NCI-H1105 treated with DMSO at 0.1 percent for 48 hours (cell line): ENCODE data around the gene ADCY1.
"Not testable (repeated sequence)": the region's sequence is repeated elsewhere in the genome, so short reads cannot be mapped to it uniquely, and the experiment has no call there.

Source experiments
- DNase-seq: peaks from one replicate; lab custom pipeline; 2025; lab: John Stamatoyannopoulos, UW

ADCY1 gene

DNA sequence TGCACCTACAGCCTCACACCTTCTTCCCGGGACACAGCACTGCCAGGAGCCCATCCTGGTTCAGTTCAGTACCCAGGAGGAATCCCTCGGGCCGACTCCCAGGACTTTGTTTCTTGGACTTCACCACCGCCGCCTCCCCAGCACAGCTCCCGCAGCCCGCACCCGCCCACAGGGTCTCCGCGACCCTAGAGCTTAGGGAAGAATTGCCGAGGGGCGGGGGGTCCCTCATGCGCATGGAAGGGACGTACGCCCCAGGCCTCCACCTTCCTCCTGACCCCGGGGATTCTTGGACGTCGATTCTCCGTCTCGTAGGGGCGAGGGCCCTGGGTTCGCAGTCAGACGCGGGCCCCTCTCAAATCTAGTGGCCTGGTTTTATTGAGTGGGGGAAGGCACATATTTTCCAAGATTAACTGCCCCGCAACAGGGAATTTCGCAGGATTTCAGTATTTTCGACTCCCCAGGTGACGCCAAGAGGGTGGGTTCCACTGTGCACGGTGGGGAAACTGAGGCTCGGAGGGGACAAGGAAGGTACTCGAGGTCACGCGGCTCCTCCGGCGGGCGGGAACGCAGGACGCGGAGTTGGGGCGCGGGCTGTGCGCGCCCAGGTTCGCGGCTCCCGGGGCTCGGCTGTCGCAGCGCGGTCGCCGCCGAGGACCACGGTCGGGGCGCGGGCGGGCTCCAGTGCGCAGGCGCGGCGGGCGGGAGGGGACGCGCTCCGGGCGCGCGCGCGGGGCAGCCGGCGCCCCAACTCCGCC is at the start of gene ADCY1:
Gene ADCY1 (plus strand): TSS at position 708 of the 755 bp plus-strand sequence. CDS start 176 bp downstream, outside the sequence.
- peak; percentile 14 for DNase-seq

DNA sequence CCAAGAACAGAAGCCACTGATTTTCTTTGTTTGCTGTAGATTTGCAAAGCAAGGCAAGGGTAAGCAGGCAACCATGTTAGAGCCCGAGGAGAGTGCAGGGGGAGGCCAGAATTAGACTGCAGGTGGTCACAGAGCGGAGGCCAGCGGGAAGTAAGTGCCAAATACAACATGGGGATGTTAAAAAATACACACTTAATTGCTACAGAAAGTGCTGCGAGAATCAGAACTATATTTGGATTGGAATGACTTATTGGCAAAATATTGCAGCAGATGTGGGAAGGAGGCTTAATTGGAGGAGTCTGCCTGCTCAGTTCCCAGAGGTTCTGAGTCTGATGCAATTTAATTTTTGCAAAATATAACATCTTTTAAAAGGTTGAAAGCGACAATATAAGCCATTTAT is 49.7 kb upstream of the ADCY1 start:
- no peak for DNase-seq

DNA sequence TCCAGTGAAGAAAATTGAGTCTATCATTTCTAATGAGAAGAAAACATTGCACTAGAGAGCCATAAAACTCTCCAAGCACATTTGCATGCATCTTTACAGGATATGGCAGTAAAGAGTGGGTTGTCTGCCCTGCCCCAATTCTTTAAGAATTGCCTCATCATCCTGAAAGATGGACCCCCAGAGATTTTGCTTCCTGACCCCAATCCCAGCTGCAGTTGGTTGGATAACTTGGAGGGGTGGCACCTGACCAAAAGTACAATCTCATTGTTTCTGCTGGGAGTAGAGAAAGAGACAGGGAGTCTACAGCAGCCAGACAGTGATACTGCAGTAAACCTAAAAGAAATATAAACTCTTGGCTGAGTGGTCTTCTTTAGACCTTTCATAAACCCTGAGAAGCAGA is 49.1 kb upstream of the ADCY1 start:
- no peak for DNase-seq

DNA sequence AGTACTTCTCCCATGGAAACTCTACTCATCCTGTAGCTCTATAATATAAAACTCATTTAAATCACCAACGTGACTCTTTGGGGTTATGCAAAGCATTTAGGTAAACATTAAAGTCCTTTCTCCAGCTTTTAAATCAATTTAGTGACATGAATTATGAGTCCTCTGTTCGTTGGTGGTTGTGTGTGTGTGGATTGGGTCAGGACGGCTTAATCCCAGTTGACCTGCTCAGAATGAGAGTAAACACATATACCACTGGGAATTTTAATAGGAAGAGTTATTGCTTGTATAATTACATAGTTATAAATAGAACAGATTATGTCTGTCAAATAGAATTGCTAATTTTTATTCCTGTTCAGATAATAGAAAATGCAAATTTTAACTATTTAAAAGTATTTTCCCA is 30.7 kb upstream of the ADCY1 start:
- DNase-seq: no peak

DNA sequence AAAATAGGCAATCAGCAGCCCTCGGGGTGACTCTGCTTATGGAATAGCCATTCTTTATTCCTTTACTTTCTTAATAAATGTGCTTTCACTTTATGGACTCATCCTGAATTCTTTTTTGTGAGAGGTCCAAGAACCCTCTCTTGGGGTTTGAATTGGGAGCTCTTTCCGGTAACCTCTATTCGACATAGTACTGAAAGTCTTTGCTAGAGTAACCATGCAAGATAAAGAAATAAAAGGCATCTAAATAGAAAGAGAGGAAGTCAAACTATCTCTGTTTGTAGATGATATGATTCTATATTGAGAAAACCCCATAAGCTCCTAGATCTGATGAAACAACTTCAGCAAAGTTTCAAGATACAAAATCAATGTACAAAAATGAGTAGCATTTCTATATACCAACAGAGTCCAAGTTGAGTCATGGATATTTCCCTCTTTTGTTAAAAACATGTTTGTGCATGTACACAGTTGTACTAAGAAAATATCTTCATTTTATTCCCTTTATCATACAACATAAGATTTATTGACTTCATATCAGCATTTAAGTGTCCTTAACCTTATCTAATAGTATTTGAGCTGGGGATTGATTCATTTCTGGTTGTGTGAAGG is 29.0 kb upstream of the ADCY1 start:
- not testable (repeated sequence) for DNase-seq

DNA sequence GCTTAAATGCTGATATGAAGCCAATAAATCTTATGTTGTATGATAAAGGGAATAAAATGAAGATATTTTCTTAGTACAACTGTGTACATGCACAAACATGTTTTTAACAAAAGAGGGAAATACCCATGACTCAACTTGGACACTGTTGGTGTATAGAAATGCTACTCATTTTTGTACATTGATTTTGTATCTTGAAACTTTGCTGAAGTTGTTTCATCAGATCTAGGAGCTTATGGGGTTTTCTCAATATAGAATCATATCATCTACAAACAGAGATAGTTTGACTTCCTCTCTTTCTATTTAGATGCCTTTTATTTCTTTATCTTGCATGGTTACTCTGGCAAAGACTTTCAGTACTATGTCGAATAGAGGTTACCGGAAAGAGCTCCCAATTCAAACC is 25.3 kb upstream of the ADCY1 start:
- not testable (repeated sequence) for DNase-seq

DNA sequence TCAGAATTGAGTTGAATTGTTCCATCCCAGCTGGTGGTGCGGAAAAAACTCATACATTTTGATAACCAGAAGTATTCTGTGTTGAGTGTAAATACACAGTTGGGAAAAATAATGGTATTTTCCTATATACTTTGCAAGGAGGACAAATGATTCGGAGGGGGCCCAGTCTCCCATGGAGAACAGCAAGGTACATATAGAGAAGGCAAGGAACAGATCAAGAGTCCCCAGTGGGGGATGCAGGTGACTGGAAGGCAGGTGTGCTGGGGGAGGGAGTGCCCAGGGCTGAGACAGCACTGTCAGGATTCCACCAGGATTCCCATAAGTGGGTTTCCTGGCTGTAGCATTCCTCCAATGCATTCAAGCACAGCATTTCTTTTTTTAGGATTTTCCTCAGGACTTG is 10.8 kb upstream of the ADCY1 start:
- no peak for DNase-seq

DNA sequence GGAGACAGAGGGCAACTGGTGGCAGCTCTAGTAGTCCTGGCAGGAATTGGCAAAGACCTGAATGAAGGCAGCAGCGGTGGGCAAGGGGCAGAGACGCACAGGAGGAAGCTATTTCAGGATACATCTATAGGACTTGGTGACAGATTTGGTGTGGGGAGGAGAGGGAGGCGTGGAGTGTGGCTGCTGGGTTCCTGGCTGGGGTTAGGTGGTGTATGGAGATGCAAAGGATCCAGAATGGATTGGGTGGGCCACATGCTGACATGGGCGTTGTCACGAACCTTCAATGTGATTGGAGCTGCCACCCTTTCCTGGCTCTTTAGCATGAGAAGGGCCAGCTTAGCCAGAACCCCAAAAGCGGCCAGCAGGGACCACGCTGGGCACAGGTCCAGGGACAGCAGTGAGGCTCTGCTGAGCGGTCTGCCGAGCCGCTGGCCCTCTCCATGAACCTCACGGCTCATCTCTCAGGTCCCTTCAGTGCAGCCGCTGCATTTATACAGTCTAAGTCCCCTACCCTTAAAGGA is 10.2 kb upstream of the ADCY1 start:
- no peak for DNase-seq

DNA sequence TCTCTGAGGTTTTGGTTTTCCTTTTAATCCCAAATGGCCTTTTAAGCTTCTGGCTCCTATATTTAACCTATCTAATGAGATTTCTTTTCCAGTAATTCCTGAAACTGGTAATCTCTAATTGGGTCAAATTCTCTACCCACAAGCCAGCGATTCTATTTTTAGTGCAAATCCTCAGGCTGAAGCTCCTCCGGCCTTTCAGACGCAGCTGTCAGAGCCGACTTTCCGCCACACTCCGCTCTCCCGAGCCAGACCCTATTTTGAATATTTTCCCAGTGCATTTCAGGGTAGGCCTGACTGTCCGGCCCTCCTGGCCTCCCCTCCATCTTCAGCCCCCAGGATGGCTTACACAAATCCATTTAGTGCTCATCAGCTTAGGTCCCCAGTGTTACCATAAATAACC is 9.7 kb upstream of the ADCY1 start:
- no peak for DNase-seq

DNA sequence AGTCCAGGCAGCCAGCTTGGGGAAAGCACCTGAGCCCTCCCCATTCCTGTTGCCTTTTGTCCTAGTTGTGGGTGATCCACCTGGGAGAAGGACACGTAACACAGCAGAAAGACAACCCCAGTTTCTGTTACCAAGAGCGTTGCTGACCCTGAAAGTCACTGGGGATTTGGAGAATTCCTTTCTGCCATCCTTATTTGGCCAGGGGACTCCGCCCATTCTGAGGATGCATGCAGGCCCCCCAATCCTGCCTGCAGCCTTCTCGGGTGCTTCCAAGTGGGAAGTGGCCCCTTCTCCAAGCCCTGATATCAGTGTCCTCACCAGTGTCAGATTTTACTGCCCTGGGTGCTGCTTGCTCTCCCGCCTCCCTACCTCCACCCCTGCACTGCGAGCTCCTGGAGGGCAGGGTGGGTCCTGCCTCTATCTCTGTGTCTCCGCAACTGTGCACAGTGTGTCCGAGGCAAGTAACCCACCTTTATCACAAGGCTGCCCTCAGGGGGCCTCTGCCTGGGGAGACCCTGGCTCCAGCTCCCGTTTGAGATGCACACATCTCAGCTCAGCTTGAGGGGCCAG is 9.2 kb upstream of the ADCY1 start:
- no peak for DNase-seq

DNA sequence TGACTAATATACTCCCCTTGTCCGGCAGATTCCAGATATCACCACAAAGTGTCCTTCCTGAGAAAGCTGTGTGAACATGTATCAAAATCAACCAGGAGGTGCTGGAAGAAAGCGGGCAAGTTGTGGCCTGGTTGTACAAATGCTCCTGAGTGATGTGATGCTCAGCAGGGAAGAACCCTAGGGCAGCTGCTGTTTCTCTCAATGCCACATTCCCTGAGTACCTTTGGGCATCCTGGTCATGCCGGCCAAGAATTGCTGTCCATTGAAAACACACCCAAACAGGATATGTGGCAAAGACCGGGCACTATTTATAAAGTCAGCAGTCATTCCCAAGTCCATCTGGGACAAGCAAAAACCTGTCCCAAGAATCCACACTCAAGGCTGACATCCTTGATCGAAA is 7.8 kb upstream of the ADCY1 start:
- DNase-seq: no peak

DNA sequence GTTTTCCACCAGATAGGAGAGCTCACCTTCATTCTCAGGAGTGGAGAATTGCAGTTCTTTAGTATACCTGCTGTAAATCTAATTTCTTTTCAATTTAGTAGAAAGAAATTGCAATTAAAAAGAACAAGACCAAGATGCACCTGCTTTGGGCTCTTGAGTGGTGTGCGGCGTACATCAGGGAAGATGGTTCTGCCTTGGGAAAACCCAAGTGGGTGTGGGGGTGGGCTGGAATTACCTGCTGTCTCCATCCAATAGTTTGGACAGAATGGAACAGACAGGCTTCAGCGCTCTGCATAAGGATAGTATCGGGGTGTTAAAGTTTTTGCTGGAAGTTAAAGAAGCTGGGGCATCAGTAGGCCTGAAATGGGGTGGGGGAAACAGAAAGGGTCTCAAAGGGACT is 7.2 kb upstream of the ADCY1 start:
- no peak for DNase-seq

DNA sequence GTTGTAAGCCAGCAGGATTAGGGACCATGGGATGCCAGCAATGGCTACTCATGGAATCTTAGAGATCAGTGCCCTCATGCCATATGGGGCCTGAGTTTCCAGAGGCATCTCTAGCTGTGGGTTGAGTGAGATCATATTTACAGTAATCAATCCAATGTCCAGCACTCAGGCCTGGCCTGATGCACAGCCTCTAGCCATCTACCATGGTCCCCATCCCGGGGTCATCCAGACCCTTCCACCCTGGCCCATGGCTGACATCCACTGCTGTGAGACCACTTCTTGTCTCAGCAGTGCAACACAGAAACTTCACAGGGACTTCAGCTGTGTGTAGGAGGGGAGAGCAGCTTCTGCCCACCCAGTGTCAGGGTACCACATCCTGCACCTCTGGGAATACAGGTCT is 6.5 kb upstream of the ADCY1 start:
- DNase-seq: no peak

DNA sequence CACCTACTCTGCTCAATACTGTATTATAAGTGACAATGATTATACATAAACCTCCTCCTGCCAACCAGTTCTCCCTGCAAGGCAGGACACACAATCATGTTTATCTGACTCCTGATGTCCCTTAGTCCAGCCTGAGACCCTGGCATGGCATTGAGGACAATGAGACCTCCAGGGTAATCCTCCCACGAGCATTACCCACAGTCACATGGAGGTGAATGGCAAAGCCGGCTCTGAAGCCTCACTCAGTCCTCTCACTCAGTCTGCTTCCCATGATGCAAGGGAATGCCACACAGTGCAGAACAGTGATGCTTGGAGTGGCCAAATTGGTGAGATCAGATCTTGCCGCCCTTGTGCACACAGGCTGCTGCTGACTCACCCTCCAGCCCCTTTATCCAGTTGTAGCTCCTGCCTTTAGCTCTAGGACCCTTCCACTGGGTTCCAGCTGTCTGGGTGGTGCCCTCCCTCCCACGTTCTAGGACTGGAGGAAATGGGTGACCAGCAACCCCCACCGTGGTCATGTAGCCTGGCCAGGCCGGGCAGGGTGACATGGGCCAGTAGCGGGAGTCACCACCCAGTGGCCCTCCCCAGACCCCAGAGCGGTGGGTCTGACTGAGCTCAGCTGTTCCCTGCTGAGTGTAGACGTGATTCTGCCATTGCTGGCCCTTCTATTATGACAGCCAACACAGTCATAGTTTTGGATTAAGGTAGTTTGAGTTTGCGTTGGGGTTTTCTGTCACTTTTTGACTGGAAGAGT is 5.5 kb upstream of the ADCY1 start:
- no peak for DNase-seq

DNA sequence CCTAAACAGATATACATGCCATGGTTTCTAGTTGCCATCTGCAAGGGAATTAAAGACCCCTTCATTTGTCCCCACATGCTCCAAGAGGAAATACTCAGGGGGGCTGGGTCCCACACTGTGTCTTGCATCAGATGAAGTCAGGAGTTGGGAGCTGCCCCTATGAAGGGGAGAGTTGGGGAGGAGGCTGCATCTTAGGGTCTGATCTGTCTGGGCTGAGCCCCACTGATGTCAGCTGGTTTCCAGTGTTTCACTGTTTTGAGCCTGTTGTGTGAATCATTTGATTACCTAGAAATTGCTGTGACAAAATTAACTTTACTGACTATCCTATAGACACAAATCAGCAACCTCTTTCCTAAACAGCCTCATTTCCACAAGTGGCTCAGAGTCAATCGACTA is 4.9 kb upstream of the ADCY1 start:
- no peak for DNase-seq

DNA sequence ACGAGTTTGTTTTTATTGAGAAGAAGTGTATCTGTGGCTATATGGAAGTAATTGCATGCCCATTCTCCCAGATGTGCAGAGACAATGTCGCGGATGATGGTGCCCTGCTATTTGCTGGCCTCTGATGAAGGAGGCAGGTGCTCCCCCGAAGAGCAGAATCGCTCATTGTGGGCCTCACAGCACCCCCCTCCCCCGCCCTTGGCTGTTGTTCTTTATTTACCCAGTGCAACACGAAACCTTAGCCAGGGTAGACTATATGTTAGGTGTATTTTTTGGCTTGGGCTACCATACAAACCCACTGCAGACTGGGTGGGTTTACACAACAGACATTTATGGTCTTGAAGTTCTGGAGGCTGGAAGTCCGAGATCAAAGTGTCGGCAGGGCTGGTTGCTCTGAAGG is 3.4 kb upstream of the ADCY1 start:
- DNase-seq: no peak

DNA sequence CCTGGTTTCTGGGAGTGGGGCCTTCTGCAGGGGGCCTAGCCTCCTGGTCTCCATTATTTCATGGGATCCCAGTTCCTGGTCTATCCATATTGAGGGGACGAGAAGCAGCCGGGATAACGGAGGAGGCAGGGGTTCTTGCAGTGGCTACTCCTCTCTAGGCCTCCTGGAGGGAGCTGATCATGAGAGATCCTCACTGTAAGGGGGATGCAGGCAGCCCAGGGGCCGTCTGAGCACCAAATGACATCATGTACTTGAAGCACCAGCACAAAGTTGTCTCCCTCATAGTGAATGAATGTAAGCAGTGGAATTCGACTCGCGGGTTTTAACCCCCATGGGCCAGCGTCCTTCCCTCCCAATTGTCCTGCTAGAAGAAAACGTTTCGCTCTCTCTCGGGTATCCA is 964 bp upstream of the ADCY1 start:
- no peak for DNase-seq

DNA sequence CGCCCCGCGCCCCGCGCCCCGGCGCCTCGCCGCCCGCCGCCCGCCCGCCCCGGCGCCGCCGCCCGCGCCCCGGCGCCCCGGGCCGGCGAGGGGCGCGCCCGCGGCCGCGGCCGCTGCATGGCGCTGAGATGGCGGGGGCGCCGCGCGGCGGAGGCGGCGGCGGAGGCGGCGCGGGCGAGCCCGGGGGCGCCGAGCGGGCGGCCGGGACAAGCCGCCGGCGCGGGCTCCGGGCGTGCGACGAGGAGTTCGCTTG is 174 bp downstream of the ADCY1 start:
- no peak for DNase-seq

DNA sequence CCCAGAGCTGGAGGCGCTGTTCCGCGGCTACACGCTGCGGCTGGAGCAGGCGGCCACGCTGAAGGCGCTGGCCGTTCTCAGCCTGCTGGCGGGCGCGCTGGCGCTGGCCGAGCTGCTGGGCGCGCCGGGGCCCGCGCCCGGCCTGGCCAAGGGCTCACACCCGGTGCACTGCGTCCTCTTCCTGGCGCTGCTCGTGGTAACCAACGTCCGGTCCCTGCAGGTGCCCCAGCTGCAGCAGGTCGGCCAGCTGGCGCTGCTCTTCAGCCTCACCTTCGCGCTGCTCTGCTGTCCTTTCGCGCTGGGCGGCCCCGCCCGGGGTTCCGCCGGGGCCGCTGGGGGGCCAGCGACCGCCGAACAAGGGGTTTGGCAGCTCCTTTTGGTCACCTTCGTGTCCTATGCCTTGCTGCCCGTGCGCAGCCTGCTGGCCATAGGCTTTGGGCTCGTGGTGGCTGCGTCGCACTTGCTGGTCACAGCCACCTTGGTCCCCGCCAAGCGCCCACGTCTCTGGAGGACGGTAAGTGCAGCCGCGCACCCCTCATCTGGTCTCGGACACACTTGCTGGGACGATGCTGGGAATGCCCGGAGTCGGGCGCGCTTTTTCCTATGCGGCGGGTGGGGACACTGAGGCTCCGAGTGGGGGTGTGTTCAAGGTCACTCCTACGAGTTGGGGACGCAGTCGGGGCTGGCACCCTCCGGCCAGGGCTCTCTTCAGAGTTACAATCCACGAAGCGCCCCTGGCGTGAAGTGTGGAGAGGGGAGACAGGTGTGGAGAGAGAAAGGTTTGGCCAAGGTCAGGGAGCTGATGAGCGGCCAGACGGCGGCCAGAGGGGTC is 717 bp downstream of the ADCY1 start:
- peak; percentile 39 for DNase-seq

DNA sequence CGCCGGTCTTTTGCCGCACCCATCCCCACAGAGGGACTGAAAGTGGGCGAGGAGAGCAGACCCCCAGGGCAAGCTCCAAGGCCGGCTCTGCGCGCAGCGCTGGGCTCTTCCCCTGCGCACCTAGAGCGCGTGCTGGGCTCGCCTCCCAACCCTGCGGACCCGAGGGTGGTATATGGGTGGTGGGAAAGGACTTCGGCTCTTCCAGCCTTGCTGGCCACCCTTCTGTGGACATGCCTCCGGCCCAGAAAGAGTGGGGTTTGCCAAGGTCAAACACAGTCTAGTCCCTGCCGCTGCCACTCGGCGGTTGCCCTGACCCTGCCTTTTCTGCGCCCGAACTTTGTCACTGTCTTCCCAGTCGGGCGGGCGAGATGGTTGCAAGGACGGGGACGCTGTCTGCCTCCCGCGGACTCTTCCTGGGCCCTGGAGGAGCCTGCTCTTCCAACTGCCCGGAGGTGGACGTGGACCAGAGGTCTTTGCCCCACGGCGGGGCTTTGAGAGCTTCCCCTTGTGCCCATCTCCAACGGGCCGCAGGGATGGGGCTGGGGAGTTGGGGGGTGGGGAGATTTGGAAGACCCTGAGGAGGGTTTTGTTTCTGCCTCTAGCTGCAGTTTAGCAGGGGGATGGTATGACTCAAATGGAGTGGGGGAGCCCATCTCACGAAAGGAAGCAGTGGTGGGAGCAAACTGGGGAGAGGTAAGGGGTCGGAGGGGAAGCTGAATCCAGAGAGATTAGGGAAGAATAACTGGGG is 1.5 kb downstream of the ADCY1 start:
- no peak for DNase-seq

DNA sequence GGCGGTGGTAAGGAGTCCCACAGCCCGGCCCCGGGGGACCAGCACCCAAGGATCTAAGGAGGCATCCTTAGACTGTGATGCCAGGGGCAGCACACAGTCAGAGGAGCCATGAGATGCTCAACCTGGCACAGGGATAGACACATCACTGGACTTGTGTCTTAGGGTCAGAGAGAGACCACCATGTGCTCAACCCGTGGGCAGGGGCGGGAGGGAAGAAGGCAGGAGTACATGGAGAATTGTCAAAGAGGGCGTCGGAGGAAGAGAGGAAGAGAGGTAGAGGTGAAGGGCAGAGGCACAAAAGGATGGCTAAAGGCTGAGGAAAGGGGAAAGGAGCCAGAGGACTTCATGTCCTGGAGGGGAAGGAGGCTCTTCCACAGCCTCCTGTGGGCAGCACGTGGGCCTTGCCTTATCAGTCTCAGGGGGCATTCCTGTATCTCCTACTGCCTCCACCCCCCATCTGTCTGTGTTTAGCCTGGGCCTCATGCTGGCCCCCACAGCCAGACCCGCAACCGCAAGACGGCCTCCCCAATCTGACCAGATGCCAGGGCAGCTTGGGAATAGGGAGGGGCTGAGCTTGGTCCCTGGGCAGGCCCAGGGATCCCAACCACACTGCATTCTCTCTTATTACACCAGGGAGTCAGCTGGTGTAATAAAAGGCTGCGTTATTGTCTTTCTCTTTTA is 2.2 kb downstream of the ADCY1 start:
- DNase-seq: no peak
